NCI-H1092 (cell line): ENCODE measurements around the gene RIPK3.
"Not testable (repeated sequence)": the region's sequence is repeated elsewhere in the genome, so short reads cannot be mapped to it uniquely, and the experiment has no call there.

Source experiments
- DNase-seq: peaks from one replicate; lab custom pipeline; 2025; lab: John Stamatoyannopoulos, UW

The RIPK3 gene

DNA sequence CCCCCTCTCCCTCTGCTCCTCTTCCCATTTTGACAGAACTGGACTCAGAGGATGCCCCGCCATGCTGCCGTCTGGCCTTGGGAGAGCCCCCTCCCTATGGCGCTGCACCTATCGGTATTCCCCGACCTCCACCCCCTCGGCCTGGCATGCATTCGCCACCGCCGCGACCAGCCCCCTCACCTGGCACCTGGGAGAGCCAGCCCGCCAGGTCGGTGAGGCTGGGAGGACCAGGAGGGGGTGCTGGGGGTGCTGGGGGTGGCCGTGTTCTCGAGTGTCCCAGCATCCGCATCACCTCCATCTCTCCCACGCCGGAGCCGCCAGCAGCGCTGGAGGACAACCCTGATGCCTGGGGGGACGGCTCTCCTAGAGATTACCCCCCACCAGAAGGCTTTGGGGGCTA is 29.7 kb upstream of the RIPK3 start:
- no peak for DNase-seq

DNA sequence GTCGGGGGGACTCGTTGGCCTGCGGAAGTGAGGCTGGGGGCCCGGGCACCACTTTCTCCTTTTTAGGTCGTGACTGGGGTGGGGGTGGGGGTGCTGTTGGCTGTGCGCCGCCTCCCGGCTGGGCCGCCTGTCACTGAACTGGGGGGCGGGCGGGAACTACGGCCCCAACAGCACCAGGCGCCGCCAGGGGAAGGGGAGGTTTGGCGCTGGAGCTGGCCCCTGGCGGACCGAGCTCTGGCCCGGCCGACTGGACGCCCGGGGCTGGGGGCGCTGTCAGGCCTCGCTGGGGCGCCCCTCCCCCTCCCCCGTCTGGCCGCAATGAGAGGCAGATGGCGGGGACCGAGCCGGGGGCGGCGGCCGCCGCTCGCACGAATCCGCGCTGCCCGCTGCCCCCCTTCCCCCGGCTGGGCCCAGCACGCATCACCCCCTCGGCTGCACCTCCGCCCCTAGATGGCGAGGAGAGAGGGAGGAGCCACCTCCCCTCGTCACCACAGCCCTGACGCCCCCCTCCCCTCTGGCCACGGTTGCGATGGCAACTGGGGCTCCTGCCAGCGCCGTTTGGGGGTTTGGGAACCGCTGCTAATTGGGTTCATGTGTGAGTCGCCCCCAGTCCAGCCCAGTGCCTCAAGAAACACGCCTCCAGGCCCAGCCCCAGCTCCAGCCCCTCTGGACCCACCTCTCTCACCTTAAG is 28.9 kb upstream of the RIPK3 start:
- peak; percentile 78 for DNase-seq

GRCh38 chr14:24368212-24368561 is 28.4 kb upstream of the RIPK3 start:
- no peak for DNase-seq

DNA sequence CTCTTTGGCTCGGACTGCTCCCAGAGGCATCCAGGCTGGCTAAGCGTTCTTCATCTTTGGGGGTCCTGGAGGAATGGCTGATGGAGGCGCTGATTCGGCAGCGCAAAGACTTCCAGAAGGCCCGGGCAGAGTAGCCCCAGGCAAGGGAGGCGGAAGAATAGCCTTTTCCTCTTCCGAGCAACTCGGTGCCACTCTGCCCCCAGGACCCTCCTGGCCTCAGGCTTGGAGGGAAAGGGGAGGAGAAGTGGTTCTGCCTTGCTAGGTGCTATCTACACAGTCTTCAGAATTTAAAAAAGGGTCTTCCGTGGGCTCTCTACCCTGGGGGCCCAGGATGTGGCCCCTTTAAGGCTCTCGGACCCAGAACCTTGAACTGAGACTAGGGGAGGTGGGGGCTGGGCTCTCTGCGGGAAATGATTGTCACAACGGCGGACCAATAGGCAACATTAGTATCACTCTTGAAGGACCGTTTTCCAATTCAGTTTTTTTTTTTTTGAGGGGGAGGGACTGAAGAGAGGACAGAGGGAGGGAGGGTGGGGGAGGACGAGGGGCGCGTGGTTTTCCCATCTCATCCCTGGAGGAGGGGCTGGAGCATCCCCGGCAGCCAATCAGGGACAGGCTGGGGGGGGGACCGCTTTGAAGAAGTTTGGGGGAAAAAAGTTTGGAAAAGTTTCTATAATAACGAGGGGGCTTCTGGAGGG is 27.9 kb upstream of the RIPK3 start, which contains the start of gene NFATC4:
Gene NFATC4 (plus strand): TSS at position 671 of the 698 bp plus-strand sequence. CDS start 157 bp downstream, outside the sequence.
- DNase-seq: peak; percentile 90

- peak; percentile 96 for DNase-seq
Measured at GRCh38 chr14:24366721-24367513, 27.1 kb upstream of the RIPK3 start.

DNA sequence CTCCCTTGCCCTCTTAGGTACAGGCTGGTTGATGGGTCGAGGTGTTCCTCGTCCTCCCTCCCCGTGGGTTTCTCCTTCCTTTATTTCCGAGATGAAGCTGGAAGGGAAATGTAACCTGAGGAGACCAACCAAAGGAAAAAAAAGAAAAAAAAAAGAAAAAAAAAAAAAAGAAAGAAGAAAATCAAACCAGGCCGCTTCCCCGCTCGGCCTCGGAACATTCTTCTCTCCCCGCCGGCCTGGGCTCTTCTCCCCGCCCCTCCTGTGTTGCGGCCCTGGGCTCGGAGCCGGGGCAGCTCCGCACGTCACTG is 26.6 kb upstream of the RIPK3 start:
- DNase-seq: no peak

DNA sequence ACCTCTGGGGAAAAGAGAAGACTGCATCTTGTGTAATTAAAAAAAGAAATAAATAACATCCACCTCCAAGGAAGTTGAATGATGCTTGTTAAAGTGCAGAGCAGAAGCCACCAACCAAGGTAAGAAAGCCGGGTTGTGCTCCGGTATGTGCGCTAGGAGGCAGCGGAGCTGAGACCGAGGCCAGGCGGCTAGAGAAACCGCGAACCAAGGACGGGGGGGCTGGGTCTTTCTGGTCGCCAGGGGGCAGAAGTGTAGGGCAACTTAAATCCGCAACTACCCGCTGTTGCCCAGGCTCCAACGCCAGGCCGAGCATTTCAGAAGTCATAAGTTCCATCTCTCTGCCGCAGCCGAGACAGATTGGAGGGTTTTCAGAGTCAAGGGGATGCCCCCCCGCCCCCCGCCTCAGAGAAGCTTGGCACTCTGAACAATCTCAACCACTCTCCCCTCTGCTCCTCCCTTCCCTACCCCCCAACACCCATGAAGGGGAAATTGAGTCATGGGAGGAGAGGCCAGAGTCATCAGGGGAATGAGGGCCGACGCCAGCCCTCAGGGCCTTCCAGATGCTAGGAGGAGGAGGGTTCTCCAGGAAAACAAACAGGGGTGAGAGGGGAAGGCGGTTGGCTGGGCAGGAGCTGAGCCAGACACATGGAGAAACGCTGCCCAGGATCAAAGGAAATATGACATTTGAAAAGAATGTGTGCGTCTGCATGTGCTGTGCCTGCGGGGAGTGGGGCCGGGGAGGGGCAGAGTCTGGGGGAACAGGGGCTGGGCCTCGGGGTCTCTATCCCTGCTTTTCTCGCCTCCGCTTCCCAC is 26.0 kb upstream of the RIPK3 start:
- peak; percentile 88 for DNase-seq

- DNase-seq: no peak
Measured at GRCh38 chr14:24364841-24365240, 25.1 kb upstream of the RIPK3 start.

DNA sequence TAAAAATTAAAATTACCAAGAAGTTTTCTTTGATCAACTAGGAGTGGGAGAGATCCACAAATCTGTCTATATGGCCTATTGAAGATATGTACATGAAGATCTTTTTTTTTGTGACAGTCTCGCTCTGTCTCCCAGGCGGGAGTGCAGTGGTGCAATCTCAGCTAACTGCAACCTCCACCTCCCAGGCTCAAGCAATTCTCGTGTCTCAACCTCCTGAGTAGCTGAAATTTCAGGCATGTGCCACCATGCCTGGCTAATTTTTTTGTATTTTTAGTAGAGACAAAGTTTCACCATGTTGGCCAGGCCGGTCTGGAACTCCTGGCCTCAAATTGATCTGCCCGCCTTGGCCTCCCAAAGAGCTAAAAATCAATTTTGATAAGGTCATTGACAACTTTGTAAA is 23.6 kb upstream of the RIPK3 start:
- no peak for DNase-seq

- no peak for DNase-seq
Measured at GRCh38 chr14:24362241-24362960, 22.6 kb upstream of the RIPK3 start.

DNA sequence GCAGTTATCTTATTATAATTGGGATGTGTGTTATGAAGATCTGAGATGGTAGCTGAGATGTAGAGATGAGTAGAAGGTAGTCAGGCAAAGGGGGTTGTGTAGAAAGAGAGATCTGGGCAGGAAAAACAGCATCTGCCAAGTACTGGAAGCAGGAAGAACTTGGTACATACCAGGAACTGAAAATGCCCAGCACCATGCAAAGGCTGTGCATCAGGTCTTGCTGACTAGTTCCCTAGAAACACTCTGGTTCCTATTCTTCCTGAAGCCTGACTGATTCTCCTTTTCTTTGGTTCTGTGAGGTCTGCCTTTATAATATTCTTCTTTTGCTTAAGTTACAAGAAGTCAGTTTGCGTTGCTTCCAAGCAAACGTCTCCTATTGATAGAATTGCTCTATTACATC is 21.5 kb upstream of the RIPK3 start:
- no peak for DNase-seq

DNA sequence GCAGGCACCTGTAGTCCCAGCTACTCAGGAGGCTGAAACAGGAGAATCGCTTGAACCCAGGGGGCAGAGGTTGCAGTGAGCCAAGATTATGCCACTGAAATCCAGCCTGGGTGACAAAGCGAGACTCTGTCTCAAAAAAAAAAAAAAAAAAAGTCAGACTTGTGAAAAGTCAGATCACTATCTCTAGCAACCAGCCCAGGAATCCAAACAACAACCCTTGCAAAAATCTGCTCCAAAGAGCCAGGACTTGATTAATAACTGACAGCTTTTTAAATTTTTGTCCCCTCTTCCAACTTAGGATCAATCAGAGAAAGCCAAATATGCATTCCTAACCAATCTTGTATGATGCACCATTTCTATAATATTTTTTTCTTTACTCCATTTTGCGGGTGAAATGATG is 20.5 kb upstream of the RIPK3 start:
- DNase-seq: no peak

DNA sequence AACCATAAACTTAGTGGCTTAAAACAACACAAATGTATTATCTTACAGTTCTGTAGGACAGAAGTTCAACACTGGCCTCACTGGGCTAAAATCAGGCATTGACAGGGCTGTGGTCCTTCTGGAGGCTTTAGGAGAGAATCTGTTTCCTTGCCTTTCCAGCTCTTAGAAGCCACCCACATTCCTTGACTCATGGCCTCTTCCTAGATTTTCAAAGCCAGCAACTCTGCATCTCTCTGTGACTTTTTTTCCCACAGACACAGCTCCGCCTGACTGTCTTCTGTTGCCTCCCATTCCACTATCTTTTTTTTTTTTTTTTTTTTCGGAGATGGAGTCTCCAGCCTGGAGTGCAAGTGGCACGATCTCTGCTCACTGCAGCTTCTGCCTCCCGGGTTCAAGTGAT is 16.4 kb upstream of the RIPK3 start:
- no peak for DNase-seq

GRCh38 chr14:24355009-24355408 is 15.2 kb upstream of the RIPK3 start:
- DNase-seq: no peak

DNA sequence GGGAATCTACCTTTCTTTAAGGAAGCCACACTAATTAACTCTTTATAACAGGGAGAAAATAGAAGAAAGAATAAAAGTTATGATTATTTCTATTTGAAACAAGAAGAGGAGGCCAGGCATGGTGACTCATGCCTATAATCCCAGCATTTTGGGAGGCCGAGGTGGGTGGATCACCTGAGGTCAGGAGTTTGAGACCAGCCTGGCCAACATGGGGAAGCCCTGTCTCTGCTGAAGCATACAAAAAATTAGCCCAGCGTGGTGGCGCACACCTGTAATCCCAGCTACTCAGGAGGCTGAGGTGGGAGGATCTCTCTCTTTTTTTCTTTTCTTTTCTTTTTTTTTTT is 14.7 kb upstream of the RIPK3 start:
- DNase-seq: not testable (repeated sequence)

- DNase-seq: no peak
Measured at GRCh38 chr14:24353559-24354481, 14.0 kb upstream of the RIPK3 start.

- DNase-seq: no peak
Measured at GRCh38 chr14:24351517-24351916, 11.7 kb upstream of the RIPK3 start.

DNA sequence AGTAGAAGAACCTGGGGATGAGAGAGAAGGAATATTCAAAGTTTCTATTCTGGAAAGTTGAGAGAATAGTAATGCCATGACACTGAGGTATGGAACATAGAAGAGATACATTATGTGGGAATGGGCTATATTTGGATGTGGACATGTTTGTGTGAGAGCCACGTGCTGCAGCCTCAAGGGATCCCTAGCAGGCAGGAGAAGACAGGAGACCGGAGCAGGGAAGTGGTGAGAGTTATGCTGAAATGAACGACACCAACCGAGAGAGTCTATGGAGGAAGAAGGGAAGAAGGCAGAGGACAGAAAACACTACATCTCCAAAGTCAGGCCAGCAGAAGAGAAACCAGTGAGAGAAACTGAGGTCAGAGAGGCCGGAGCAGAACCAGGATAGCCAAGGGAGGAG is 10.0 kb upstream of the RIPK3 start:
- DNase-seq: no peak

- no peak for DNase-seq
Measured at GRCh38 chr14:24348186-24348585, 8.4 kb upstream of the RIPK3 start.

- DNase-seq: no peak
Measured at GRCh38 chr14:24347134-24347533, 7.3 kb upstream of the RIPK3 start.
